SHP77 (cell line): Measurements from ENCODE around the gene PNLIP.
A peak's percentile ranks its signal among the peaks of the same experiment; 100 is the strongest.

Experiments used
- DNase-seq, 2 experiments: peaks; one replicate each; lab custom pipeline; 2025; lab: John Stamatoyannopoulos, UW

PNLIP gene

DNA sequence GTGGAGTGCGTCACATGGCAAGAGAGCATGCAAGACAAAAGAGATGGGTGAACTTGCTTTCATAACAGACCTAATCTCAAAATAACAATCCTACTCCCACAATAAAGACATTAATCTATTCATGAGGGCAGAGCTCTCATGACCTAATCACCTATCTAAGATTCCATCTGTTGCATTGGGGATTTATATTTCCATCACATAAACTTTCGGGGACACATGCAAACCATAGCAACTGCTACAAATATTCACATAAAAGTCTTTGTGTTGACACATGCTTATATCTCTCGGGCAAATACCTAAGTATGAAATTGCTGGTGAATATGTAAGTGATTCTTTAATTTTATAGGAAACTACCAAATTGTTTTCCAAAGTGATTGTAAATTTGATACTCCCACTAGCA, 29.1 kb downstream of the PNLIP start:
- no peak for DNase-seq

DNA sequence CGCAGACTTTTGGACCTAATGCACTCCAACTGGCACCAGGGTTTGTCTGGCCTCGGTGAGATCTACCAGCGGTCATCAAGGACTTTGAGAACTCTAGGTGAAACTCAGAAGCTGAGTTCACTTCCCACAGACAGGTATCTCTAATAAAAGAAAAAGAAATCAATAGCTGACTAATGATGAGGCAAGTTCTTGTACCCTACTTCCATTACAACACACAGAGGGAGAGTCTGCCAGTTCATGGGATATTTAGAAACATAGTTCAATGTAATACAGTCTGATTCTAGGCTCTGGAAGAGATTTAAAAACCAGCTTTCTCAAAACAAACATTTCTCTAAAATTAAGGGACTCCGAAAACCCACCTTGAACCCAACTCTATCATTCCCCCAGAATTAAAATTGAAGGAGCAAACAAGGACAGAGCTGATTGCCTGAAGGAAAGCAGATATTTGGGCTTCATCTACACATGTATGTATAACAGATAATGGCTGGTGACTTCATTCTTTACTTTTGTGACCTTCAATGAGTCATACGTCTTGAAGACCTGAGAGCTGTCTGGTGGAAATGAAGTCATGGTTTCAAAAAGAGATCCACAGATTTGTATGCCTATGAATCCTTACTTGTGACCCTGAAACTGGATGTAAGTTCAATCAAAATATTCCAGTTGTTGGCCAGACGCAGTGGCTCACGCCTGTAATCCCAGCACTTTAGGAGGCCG, 42.3 kb downstream of the PNLIP start:
- no peak for DNase-seq

DNA sequence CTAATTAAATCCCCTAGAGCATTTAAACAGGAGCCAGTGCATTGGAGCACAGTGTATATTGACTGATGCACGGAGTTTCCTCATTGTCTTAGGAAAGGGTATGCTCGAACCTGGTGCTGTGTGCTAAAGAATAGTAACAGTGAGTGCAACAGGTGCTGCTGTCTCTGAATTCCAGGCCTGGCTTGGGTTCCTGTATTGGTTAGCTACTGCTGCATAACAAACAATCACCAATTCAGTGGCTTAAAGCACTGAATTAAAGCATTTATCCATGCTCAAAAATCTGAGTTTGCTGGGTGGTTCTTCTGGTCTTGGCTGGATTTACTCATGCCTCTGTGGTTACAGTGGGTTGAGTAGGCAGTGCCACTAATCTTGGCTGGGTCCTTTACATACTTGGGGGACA, 43.3 kb downstream of the PNLIP start:
- no peak for DNase-seq

DNA sequence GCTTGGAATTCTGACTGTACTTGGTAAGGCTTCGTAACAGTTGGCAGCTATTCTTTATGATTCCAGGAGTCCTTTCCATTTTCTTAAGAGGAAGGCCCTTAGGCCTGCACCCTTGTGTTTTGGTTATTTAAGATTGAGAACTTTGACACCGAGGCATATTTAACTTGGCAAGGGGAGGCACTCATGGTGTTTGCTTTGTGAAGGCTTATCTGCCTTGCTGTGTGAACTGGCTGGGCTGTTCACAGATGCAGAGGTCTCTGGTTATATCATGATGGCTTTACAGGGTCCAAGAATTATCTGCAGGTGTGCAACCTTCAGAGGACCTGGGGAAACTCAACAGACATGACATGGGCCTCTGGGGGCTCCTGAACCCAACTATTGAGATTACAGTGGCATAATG, 44.2 kb downstream of the PNLIP start:
- DNase-seq = no peak

DNA sequence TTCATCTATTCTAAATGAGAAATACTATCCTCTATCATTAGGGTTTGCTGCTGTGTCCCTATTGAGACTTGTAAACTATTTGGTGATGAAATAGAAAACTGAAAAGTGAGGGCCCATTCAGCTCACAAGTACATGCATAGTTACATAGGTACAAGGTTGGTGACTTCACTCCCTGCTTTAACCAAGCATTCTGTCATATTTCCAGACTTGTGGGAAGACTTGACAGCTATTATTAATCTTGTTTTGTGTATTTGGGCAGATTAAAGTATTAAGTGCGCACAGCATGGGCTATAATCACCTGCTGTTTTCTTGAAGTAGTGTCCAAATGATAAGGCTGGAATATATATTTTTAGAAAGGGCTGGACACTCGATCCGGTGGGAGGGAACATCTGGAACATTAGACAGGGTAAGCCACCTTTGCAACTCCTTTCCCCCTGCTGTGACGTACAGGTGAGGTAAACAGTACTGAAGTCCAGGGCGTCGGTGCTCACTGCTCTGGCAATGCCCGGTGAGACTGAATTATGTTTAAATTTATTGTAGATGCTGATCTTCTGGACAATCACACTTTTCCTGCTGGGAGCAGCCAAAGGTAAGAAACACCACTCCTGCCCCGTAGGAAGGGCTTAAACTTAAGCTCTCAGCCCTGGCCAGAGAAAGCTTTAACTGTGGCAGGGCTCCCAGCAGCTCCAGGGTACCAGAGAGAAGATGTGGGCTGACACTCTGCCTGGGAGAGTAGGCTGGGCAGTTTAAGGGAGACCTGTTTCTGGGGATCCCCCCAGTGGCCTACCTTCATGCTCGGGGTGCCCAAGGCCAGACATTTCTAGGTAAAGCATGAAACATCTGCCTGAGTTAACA, 45.1 kb downstream of the PNLIP start, which contains the start of gene PNLIPRP1:
TSS of gene PNLIPRP1 (plus strand) at position 370 of the 855 bp plus-strand sequence. CDS start at position 541, 171 bp downstream.
- DNase-seq = no peak

DNA sequence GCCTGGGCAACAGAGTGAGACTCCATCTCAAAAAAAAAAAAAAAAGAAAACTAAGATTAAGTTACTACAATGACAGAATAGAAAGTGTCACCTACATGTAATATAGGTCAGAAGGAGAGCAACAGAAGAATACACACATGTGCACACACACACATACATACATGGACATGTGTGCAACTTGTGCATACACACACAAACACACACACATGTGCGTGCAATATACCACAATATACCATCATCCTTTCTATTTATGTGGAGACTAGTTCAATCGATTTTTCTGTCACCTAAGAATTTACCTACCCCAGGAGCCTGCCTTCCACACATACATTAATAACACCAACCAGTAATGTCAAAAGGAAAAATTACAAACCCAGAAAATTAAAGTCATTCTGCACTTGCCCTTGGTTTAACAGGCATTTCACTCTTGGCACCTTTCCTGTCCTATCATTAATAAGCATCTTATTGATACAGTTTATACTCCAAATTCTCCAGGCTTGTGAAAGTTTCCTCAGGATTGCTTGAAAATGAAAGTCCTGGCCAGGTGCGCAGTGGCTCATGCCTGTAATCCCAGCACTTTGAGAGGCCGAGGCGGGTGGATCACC, 47.5 kb downstream of the PNLIP start:
- DNase-seq = no peak

DNA sequence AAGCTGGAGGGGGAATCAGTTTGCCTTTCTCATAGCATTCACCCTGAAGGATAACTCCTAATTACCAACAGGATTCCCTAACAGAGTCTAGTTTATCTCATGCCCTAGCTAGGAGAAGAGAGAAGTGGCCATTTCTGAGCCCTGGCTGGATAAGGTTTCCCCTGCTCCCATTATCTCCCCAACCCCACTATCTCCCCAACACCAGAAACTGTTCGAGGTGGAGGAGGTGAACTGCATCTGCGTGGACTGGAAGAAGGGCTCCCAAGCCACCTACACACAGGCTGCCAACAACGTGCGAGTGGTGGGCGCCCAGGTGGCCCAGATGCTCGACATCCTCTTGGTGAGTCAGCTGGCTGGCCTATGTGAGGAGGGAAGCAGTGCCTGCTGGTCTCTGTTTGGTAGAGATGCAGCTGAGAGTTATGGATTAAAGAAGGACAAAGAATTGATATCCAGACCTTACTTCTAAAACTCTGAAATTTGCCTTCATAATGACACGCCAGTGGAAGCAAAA, 48.8 kb downstream of the PNLIP start:
- no peak for DNase-seq

DNA sequence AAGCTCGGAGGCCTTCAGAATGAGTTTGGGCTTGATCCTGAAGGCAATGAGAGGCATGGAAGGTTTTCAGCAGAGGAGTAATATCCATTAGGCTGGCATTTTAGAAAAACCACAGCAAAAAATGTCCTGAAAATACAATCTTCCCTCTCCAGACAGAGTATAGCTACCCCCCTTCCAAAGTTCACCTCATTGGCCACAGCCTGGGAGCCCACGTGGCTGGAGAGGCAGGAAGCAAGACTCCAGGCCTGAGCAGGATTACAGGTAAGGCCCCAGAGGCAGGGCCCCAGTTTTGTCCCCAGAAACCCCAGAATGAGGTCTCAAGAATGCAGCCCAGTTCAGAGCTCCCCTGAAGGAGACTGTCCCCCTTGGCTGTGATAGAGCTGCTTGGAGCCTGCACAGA, 50.3 kb downstream of the PNLIP start:
- DNase-seq = no peak

DNA sequence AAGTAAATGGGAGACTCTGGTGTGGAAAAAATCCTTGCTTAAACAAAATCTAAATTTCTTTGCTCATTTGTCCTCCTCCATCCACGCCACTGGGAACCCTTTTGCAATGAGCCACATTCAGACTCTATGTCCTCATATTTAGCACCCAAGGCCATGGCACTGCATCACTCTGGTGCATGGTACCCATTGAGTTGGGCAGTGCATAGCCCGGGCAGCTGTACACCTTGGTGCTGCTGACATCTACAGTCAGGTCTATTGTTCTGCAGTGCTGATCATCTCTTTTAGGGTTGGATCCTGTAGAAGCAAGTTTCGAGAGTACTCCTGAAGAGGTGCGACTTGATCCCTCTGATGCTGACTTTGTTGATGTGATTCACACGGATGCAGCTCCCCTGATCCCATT, 51.8 kb downstream of the PNLIP start:
- DNase-seq = no peak

DNA sequence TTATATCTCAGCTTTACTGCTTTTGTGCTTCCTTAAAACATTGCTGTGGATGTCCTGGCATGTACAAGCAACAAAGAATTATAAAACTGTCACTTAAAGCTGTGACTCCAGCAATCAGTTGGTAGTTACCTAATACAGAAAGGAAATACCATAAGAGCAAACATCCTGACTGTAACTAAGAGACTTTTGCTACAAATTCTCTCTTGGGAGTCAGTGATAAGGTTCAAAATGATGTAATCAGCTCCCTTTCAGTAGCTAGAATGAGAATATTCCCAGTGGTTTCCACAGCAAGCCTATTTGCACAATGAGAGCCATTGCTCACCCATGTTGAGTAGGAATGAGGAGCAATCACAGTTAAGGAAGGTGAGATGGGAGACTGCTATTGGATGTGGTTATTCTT, 52.6 kb downstream of the PNLIP start:
- DNase-seq = no peak

DNA sequence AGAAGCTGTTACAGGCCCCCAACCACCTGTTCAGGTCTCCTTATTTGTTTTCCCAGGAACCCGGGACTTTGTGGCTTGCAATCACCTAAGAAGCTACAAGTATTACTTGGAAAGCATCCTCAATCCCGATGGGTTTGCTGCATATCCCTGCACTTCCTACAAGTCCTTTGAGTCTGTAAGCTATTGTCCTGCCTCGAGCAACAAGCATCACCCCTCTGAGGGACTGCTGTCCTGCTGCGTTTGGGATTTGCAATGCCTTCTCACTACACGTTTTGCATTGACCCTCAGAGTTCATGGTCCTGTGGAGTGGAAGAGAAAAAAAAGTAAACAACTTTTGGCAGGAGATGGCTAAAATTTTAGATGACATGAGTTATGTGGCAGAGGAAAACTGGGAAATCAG, 54.3 kb downstream of the PNLIP start:
- DNase-seq = no peak

DNA sequence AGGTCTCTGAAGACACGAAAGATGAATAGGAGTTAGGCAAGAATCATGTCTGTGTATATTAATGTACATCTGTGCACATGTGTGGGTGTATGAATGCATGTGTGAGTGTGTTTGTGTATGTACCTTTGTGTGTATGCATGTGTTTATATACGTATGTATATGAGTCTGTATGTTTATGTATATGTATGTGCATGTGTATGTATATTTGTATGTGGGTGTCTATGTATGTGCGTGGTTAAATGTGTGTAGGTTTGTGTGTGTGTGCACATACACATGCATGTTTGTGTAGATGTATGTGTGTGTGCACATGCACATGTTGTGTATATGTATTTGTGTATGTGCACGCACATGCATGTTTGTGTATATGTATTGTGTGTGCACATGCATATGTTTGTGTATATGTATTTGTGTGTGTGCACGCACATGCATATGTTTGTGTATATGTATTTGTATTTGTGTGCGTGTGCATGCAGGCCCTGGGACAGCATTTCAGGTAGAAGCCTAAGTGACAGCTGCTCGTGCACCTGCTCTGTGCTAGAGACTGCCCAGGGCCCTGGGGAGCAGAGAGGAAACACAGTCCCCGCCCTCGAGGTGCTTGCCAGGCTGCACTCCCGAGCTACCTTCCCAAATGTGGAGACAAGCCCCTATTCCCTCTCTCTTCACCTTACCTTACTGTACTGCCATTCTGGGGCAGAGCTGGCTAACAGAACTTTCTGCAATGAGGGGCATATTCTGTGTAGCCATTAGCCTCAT, 57.1 kb downstream of the PNLIP start:
- DNase-seq = peak in 1 of 2 experiments; percentile 1

DNA sequence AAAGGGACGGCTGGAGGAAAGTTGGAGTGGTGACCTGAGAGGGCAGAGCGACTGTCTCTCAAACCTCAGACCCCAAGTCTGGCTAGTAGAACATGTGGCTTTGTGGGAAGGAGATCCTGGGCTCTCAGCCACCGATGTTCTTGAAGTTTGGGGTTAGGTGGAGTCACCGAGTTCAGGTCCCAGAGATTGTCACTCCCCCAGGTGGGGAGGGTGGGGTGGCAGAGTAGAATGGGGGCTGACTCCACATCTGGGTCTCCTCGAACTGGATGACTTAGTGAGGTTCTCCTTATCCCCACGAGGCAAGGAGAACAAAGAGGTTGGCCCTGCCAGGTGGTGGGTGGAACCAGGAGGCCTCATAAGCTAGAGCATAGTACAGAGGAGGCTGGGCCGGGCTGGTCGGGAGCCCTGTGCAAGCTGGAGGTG, 60.3 kb downstream of the PNLIP start:
- no peak for DNase-seq

DNA sequence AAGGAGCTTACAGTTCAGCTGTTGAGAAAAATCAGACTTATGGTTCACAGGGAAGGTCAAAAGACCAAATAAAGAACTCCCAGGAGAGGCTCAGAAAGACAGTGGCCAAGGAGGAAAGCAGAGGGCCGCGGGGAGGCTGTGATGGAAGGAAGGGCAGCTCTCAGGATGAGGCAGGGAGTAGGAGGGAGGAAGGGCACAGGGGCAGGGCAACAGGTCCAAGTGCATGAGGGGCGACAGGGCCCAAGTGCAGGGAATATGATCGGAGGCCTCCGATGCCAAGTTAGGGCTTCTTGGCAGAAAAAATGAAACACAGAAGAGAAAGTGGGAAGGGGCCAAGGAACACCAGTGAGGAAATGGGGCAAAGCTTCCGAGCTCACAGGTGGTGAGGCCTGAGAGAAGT, 61.6 kb downstream of the PNLIP start:
- no peak for DNase-seq

DNA sequence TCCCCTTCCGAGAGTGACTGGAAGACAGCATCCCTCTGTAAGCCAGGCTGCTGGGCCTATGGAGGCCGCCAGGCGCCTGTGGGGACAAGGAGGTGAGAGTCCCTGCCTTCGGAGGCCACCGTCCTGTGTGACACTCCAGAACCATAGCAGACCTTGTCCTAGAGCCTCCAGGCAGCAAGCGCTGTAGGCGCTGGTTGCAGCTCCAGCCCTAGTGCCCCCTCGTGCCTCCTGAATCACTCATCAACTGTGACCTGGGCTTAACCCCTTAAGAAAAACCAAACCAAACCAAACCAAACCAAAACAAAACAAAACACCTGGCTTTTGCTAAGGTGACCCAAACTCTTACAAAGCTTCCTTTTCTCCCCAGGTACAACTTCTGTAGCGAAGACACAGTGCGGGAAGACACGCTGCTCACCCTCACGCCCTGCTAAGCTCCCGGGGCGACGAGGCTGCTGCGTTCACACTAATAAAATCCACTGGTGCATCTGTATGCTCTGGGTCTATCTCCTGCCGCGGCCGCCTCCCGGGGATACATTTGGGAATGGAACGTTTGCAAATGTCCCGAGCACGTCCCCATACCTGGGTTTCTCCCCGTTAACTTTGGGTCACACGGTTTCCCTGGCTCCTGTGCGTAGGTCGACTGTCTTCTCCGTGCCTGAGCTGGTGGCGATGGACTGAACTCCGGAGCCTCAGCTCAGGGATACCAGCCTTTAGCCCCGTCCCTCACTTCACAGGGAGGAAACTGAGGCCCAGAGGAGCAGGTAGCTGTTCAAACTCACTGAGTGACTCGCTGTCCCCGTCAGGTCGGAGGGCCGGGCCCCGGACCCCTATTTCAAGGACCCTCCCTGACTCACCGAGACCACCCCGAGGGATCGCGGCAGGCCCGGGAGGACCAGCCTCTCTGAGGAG, 63.2 kb downstream of the PNLIP start:
- DNase-seq = no peak

DNA sequence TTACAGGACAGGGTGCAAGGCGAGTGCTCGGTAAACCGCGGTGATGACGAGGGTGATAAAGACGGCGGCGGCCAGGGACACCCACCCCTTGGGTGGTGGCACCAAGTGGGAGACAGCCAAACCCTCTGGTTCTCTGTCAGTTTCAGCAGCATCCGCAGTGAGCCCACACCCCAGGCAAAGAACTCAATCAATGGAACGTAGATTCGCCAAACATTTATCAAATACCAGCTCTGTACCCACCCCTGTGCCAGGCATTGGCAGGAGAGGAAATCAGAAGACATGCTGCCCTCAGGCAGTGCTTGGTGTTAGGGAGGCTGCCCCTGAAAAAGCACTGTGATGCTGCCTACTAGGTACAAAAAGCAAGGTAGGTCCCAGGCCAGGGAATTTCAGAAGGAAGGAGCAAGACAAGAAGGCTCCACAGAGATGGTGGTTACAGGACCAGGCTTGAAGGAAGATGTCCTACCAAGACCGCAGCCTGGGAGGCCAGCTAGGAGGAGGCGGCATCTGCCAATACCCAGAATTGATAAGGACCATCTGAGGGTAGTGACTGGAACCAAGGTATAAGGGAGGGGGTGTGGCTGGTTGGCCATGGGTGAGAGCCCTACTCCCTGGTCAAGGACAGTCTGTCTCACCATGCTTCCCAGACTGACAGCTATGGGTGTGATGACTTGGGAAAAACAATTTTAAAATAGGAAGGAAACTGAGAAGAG, 64.9 kb downstream of the PNLIP start:
- DNase-seq = no peak

DNA sequence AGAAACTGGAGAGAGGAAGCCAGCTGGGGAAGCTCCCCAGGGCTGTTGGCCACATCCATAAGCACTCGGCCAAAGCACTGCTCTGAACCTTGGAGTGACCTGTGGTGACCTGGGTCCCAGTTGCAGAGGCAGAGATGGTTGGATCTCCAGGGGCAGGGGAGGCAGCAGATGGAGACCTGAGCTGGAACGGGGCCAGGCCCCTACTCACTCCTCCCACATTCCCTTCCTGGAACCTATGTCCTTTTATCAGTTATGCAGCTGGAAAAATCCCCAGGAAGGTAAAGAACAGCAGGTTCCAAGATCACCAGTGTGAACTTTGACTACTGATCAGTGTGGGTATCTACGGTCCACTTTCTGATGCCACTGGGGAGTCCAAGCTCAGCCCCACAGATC, 65.4 kb downstream of the PNLIP start:
- DNase-seq = no peak

DNA sequence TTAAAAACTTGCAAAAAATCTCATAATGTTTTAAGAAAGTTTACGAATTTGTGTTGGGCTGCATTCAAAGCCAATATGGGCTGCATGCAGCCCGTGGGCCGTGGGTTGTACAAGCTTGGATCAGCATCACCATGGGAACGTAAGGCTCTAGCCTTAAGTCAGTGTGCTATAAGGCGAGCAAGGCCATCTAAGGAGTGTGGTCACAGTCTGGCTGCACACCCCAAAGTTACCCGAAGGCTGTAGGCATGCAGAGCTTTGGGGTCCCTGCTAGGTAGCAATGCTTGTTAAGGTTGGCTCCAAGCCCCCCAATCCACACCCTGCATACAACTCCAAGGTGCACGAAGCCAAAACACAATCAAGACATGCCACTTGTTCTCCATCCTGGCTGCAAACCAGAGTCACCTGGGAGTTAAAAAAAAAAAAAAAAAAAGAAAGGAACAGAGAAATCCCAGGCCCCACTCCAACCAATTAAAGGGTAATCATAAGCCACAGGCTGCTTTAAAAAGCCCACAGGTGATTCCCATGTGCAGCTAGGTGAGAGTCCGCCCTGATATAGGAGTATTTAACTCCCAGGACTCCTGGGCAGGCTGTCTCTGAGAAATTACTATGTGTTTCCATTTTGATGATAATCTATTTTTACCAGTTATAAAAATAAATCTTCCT, 66.5 kb downstream of the PNLIP start:
- no peak for DNase-seq

DNA sequence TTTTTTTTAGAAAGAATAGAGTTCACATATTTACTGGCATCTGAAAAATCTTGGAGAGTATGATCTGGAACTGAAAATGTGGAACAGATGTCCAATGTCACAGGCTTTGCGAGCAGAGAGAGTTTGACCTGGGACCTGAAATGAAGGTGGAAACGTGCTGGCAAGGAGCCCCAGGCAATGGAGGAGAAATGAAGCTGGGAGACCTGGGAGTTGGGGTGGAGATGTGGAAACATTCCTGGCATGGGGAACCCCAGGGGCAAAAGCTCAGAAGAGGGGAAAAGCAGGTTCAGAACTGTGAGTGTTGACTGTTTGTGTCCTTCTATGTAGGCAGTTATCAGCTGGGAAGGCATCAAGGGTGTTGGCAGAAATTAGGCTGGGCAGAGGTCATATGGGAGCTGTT, 67.7 kb downstream of the PNLIP start:
- DNase-seq = no peak

DNA sequence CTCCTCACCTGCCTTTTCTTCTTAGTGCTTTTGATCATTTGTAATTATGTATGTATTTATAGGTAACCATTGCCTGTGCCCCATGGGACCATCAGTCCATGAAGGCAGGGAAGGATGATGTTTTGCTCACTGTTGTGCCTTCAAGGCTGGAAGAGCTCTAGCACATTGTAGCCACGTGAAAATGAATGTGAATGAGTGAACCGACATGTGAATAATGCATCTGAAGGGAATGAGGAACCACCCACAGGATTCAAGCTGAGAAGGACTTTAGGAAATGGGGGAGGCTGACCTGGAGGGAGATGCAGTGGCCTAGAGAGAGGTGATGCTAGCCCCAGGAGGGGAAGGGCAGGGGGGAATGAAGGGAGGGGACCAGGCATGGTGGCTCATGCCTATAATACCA, 69.1 kb downstream of the PNLIP start:
- no peak for DNase-seq
